Measurements from ENCODE around the gene CFDP1. TPM values are rescaled to one million over a fixed set of nuclear protein-coding genes. Genes with fewer than 3 reads are reported as not detected.

CFDP1 gene
- total RNA-seq, 3 donors from 2014 or later = 71.9 to 101 (median 72.0) TPM

DNA sequence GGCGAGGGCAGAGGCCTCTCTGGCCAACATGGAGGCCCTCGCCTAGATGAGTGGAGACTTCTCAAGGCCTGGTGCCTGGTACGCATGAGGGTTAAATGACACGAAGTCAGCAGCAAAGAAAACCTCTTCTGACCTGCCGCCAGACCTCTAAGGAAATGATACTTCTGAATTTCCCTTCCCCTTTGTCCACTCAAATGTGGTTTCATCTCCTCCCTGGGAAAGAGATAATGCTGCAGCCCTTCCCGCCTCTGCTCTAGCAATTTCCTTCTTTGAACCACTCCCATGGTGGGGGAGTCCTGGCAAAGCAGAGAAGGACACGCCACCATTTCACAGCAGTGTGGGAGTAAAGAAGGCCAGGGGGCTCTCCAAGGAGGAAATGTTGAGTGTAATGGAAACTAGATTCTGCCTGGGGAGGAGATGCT, 116.2 kb downstream of the CFDP1 start:
- intact Hi-C loops (cut with DNase I, micrococcal nuclease) = no loop called here
- H3K9me3 ChIP-seq = no peaks in the 10 kb centered on the region
- H3K4me1 ChIP-seq (ENCODE audit: low read depth) = peaks cover 5% of the 10 kb centered on the region
- DNase-seq = no peak
- no peaks in the 10 kb centered on the region for H3K36me3 ChIP-seq (ENCODE audit: low read depth)
- ATAC-seq = no peak
- no peak overlapping the region for H3K4me3 ChIP-seq
- no peak for TF ChIP-seq CTCF (IDR thresholded peaks at IDR 0.05)

- Histone ChIP-seq H3K4me3 (no peak overlapping the region), H3K9me3 (no peaks in the 10 kb centered on the region), H3K36me3 (ENCODE audit: low read depth) (no peaks in the 10 kb centered on the region), H3K4me1 (ENCODE audit: low read depth) (peaks cover 5% of the 10 kb centered on the region)
- ATAC-seq (no peak), DNase-seq (no peak)
- intact Hi-C loops (cut with DNase I, micrococcal nuclease) = no loop called here
- TF ChIP-seq CTCF (IDR thresholded peaks at IDR 0.05) = no peak
These were observed 117.6 kb downstream of the CFDP1 start for GRCh38 chr16:75315539-75316306.

GRCh38 chr16:75312875-75313274, 120.4 kb downstream of the CFDP1 start:
- H3K9me3 ChIP-seq = no peaks in the 10 kb centered on the region
- intact Hi-C loops (cut with DNase I, micrococcal nuclease) = no loop called here

DNA sequence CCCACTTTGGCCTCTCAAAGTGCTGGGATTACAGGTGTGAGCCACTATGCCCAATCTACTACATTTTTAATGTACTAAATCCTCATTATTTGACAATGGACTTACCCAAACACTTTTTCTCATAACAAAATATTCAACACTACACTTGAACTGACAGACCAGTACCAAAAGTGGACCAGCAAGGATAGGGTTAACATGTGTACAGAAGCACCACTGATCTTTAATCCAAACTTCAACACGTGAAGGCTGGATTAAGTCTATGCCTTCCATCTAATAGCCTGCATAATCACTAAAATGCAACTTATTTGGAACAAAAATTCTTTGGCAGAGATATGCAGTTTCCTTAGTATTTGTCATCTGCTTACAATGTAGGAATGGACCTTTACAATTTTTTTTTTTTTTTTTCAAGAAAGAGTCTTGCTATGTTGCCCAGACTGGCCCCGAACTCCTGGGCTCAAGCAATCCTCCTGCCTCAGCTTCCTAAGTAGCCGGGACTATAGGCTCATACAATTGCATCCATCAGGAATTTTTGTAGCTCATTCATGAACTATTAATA, 121.8 kb downstream of the CFDP1 start:
- intact Hi-C loops (cut with DNase I, micrococcal nuclease) = no loop called here
- Histone ChIP-seq H3K4me1 (ENCODE audit: low read depth) (peaks cover 9% of the 10 kb centered on the region), H3K36me3 (ENCODE audit: low read depth) (no peaks in the 10 kb centered on the region), H3K4me3 (no peak overlapping the region), H3K9me3 (no peaks in the 10 kb centered on the region)
- no peak for ATAC-seq
- DNase-seq = no peak
- no peak for TF ChIP-seq CTCF (IDR thresholded peaks at IDR 0.05)

More at GRCh38 chr16:75312875-75313274, 120.4 kb downstream of the CFDP1 start:
- H3K36me3 ChIP-seq (ENCODE audit: low read depth) = no peaks in the 10 kb centered on the region
- no peak for TF ChIP-seq CTCF (IDR thresholded peaks at IDR 0.05)
- H3K4me1 ChIP-seq (ENCODE audit: low read depth) = peaks cover 4% of the 10 kb centered on the region
- H3K4me3 ChIP-seq = no peak overlapping the region
- ATAC-seq (no peak), DNase-seq (no peak)

- no peaks in the 10 kb centered on the region for H3K36me3 ChIP-seq (ENCODE audit: low read depth)
- DNase-seq (no peak), ATAC-seq (no peak)
- intact Hi-C loops (cut with DNase I, micrococcal nuclease) = no loop called here
- no peaks in the 10 kb centered on the region for H3K9me3 ChIP-seq
- no peak overlapping the region for H3K4me3 ChIP-seq
- TF ChIP-seq CTCF (IDR thresholded peaks at IDR 0.05) = no peak
- H3K4me1 ChIP-seq (ENCODE audit: low read depth) = peaks cover 16% of the 10 kb centered on the region
These were observed 122.8 kb downstream of the CFDP1 start for GRCh38 chr16:75310541-75310940.
